HL-60 (cell line): Measurements from ENCODE around the gene RANBP3L.

Experiments used
- GABPA ChIP-seq: IDR thresholded peaks from 2 replicates; pipeline ENCODE4 v1.6.1; 2012; ENCODE audit warnings: low read depth
- TF ChIP-seq, protein P1 (sequence below): IDR thresholded peaks from one replicate; pipeline ENCODE4 v1.5.1; 2011; ENCODE audit warnings: low read length, control low read depth, inconsistent platforms; ENCODE audit not compliant: insufficient read depth
- TF ChIP-seq, protein P2 (sequence below): IDR thresholded peaks from 2 replicates; pipeline ENCODE4 v1.6.1; 2012; ENCODE audit warnings: low read depth; ENCODE audit not compliant: insufficient replicate concordance

DNA sequence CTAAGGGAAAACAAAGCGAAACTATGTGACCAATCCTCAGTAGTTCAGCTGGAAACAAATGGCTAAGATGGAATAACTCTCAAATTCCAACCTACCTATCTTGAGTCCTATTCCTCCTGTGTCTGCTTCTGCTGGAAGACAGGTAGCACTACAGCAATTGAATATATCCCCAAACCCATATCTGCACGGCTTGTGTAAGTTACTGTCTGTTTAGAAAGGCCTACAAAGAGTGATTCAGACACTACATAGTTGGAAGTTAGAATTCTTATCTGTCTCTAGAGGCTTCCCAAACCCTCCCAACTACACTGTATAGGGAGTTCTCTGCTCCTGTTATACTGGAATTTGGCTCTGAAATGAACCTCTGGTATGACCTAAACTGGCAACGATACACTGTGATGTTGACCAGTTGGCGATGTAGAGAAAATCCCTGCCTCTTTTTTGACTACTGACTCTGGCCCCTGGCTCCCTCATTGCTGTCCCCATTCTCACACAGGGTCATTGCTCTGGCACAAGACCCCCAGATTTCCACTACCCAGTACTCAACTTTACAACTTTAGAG, 37.4 kb downstream of the RANBP3L start:
- TF ChIP-seq, protein P1, sequence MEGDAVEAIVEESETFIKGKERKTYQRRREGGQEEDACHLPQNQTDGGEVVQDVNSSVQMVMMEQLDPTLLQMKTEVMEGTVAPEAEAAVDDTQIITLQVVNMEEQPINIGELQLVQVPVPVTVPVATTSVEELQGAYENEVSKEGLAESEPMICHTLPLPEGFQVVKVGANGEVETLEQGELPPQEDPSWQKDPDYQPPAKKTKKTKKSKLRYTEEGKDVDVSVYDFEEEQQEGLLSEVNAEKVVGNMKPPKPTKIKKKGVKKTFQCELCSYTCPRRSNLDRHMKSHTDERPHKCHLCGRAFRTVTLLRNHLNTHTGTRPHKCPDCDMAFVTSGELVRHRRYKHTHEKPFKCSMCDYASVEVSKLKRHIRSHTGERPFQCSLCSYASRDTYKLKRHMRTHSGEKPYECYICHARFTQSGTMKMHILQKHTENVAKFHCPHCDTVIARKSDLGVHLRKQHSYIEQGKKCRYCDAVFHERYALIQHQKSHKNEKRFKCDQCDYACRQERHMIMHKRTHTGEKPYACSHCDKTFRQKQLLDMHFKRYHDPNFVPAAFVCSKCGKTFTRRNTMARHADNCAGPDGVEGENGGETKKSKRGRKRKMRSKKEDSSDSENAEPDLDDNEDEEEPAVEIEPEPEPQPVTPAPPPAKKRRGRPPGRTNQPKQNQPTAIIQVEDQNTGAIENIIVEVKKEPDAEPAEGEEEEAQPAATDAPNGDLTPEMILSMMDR, result no peak
- TF ChIP-seq GABPA, result no peak
- TF ChIP-seq, protein P2, sequence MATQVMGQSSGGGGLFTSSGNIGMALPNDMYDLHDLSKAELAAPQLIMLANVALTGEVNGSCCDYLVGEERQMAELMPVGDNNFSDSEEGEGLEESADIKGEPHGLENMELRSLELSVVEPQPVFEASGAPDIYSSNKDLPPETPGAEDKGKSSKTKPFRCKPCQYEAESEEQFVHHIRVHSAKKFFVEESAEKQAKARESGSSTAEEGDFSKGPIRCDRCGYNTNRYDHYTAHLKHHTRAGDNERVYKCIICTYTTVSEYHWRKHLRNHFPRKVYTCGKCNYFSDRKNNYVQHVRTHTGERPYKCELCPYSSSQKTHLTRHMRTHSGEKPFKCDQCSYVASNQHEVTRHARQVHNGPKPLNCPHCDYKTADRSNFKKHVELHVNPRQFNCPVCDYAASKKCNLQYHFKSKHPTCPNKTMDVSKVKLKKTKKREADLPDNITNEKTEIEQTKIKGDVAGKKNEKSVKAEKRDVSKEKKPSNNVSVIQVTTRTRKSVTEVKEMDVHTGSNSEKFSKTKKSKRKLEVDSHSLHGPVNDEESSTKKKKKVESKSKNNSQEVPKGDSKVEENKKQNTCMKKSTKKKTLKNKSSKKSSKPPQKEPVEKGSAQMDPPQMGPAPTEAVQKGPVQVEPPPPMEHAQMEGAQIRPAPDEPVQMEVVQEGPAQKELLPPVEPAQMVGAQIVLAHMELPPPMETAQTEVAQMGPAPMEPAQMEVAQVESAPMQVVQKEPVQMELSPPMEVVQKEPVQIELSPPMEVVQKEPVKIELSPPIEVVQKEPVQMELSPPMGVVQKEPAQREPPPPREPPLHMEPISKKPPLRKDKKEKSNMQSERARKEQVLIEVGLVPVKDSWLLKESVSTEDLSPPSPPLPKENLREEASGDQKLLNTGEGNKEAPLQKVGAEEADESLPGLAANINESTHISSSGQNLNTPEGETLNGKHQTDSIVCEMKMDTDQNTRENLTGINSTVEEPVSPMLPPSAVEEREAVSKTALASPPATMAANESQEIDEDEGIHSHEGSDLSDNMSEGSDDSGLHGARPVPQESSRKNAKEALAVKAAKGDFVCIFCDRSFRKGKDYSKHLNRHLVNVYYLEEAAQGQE, result no peak
